IPS-15b (cell line): ENCODE results near the gene DCBLD1.
"Not testable (repeated sequence)": the region's sequence is repeated elsewhere in the genome, so short reads cannot be mapped to it uniquely, and the experiment has no call there.

ENCODE experiments used
- H3K27me3 ChIP-seq: one replicate; pipeline ENCODE4 v1.6.1; 2013; ENCODE audit warnings: low read length; ENCODE audit not compliant: control insufficient read depth, insufficient read depth
- H3K36me3 ChIP-seq: one replicate; pipeline ENCODE4 v1.6.1; 2013; ENCODE audit warnings: low read length; ENCODE audit not compliant: control insufficient read depth, insufficient read depth
- H3K4me1 ChIP-seq: one replicate; pipeline ENCODE4 v1.6.1; 2013; ENCODE audit warnings: mild to moderate bottlenecking, low read length; ENCODE audit not compliant: control insufficient read depth, insufficient read depth
- H3K4me3 ChIP-seq: one replicate; pipeline ENCODE4 v1.5.1; 2013; ENCODE audit warnings: low read depth, low read length
- H3K9ac ChIP-seq: one replicate; pipeline ENCODE4 v1.6.1; 2013; ENCODE audit warnings: low read depth, mild to moderate bottlenecking, low read length
- H3K9me3 ChIP-seq: one replicate; pipeline ENCODE4 v1.6.1; 2013; ENCODE audit warnings: mild to moderate bottlenecking, low read length; ENCODE audit not compliant: control insufficient read depth, insufficient read depth

DCBLD1 gene

GRCh38 chr6:117482240-117483003 lies at the start of gene DCBLD1:
DCBLD1 (plus strand) TSS chr6:117482674; CDS start chr6:117482782, 108 bp downstream.
- Histone ChIP-seq H3K4me3 (peak within 1 kb of the TSS; percentile 71), H3K4me1 (peaks cover 5% of the 10 kb centered on the region), H3K27me3 (peaks cover 20% of the 10 kb centered on the region), H3K36me3 (no peaks in the 10 kb centered on the region), H3K9me3 (no peaks in the 10 kb centered on the region), H3K9ac (peak within 1 kb of the TSS; percentile 62)

GRCh38 chr6:117440706-117441525 lies 41.6 kb upstream of the DCBLD1 start:
- Histone ChIP-seq H3K27me3 (no peaks in the 10 kb centered on the region), H3K9ac (no peak overlapping the region), H3K9me3 (no peaks in the 10 kb centered on the region), H3K4me3 (no peak overlapping the region), H3K36me3 (no peaks in the 10 kb centered on the region), H3K4me1 (no peaks in the 10 kb centered on the region)

GRCh38 chr6:117441824-117442264 lies 40.6 kb upstream of the DCBLD1 start:
- Histone ChIP-seq H3K36me3 (no peaks in the 10 kb centered on the region), H3K4me3 (no peak overlapping the region), H3K27me3 (no peaks in the 10 kb centered on the region), H3K9me3 (no peaks in the 10 kb centered on the region), H3K9ac (no peak overlapping the region), H3K4me1 (no peaks in the 10 kb centered on the region)

- H3K9me3 ChIP-seq, H3K4me3 ChIP-seq, H3K9ac ChIP-seq, H3K36me3 ChIP-seq, H3K4me1 ChIP-seq, H3K27me3 ChIP-seq: not testable (repeated sequence)
Measured at GRCh38 chr6:117442313-117442712, 40.2 kb upstream of the DCBLD1 start.

- Histone ChIP-seq H3K36me3 (no peaks in the 10 kb centered on the region), H3K27me3 (no peaks in the 10 kb centered on the region), H3K4me3 (no peak overlapping the region), H3K4me1 (no peaks in the 10 kb centered on the region), H3K9me3 (no peaks in the 10 kb centered on the region), H3K9ac (no peak overlapping the region)
Measured at GRCh38 chr6:117444600-117444999, 37.9 kb upstream of the DCBLD1 start.

- H3K27me3 ChIP-seq, result no peaks in the 10 kb centered on the region
Measured at GRCh38 chr6:117446861-117447260, 35.6 kb upstream of the DCBLD1 start.

GRCh38 chr6:117448011-117448410 lies 34.5 kb upstream of the DCBLD1 start:
- Histone ChIP-seq H3K9ac (no peak overlapping the region), H3K4me1 (no peaks in the 10 kb centered on the region), H3K4me3 (no peak overlapping the region), H3K9me3 (no peaks in the 10 kb centered on the region), H3K27me3 (no peaks in the 10 kb centered on the region), H3K36me3 (no peaks in the 10 kb centered on the region)

More at GRCh38 chr6:117446861-117447260, 35.6 kb upstream of the DCBLD1 start:
- H3K36me3 ChIP-seq, result no peaks in the 10 kb centered on the region
- no peaks in the 10 kb centered on the region for H3K4me1 ChIP-seq
- no peak overlapping the region for H3K9ac ChIP-seq
- H3K9me3 ChIP-seq, result no peaks in the 10 kb centered on the region
- no peak overlapping the region for H3K4me3 ChIP-seq

GRCh38 chr6:117448732-117449485 lies 33.6 kb upstream of the DCBLD1 start:
- Histone ChIP-seq H3K9ac (no peak overlapping the region), H3K36me3 (no peaks in the 10 kb centered on the region), H3K9me3 (no peaks in the 10 kb centered on the region), H3K4me1 (no peaks in the 10 kb centered on the region), H3K4me3 (no peak overlapping the region), H3K27me3 (no peaks in the 10 kb centered on the region)

- no peaks in the 10 kb centered on the region for H3K36me3 ChIP-seq
- H3K4me3 ChIP-seq, result no peak overlapping the region
- H3K4me1 ChIP-seq, result no peaks in the 10 kb centered on the region
- H3K27me3 ChIP-seq, result no peaks in the 10 kb centered on the region
- no peaks in the 10 kb centered on the region for H3K9me3 ChIP-seq
- H3K9ac ChIP-seq, result no peak overlapping the region
Measured at GRCh38 chr6:117449549-117450439, 32.7 kb upstream of the DCBLD1 start.

GRCh38 chr6:117451671-117452070 lies 30.8 kb upstream of the DCBLD1 start:
- H3K9ac ChIP-seq, result no peak overlapping the region
- H3K27me3 ChIP-seq, result no peaks in the 10 kb centered on the region
- H3K36me3 ChIP-seq, result no peaks in the 10 kb centered on the region
- H3K4me3 ChIP-seq, result no peak overlapping the region
- no peaks in the 10 kb centered on the region for H3K4me1 ChIP-seq
- H3K9me3 ChIP-seq, result no peaks in the 10 kb centered on the region

- no peaks in the 10 kb centered on the region for H3K27me3 ChIP-seq
- no peaks in the 10 kb centered on the region for H3K4me1 ChIP-seq
- no peak overlapping the region for H3K4me3 ChIP-seq
- no peak overlapping the region for H3K9ac ChIP-seq
- no peaks in the 10 kb centered on the region for H3K36me3 ChIP-seq
- H3K9me3 ChIP-seq, result no peaks in the 10 kb centered on the region
Measured at GRCh38 chr6:117456250-117456649, 26.2 kb upstream of the DCBLD1 start.
